NCI-H2227 treated with DMSO at 0.1 percent for 48 hours (cell line): ENCODE results near the gene PEPD.

Experiments used
- DNase-seq: peaks from one replicate; lab custom pipeline; 2025; lab: John Stamatoyannopoulos, UW

PEPD gene

GRCh38 chr19:33420821-33421220 is 100.8 kb downstream of the PEPD start:
- no peak for DNase-seq

GRCh38 chr19:33419788-33420130 is 101.8 kb downstream of the PEPD start:
- DNase-seq = no peak

GRCh38 chr19:33418871-33419787 is 102.5 kb downstream of the PEPD start:
- DNase-seq = no peak

- no peak for DNase-seq
Observed at GRCh38 chr19:33418461-33418860, 103.1 kb downstream of the PEPD start.

- no peak for DNase-seq
Observed at GRCh38 chr19:33417751-33418150, 103.8 kb downstream of the PEPD start.

- DNase-seq = peak; percentile 95
Observed at GRCh38 chr19:33416307-33417215, 105.0 kb downstream of the PEPD start.

GRCh38 chr19:33414667-33415605 is 106.7 kb downstream of the PEPD start:
- DNase-seq = no peak

- no peak for DNase-seq
Observed at GRCh38 chr19:33413868-33414666, 107.5 kb downstream of the PEPD start.

GRCh38 chr19:33413426-33413725 is 108.2 kb downstream of the PEPD start:
- no peak for DNase-seq

- DNase-seq = no peak
Observed at GRCh38 chr19:33412601-33413425, 108.8 kb downstream of the PEPD start.

- no peak for DNase-seq
Observed at GRCh38 chr19:33411621-33412180, 109.9 kb downstream of the PEPD start.

- no peak for DNase-seq
Observed at GRCh38 chr19:33410915-33411401, 110.6 kb downstream of the PEPD start.

- DNase-seq = no peak
Observed at GRCh38 chr19:33409906-33410685, 111.5 kb downstream of the PEPD start.

- no peak for DNase-seq
Observed at GRCh38 chr19:33408538-33409434, 112.8 kb downstream of the PEPD start.

- no peak for DNase-seq
Observed at GRCh38 chr19:33408116-33408515, 113.5 kb downstream of the PEPD start.

GRCh38 chr19:33407716-33408115 is 113.9 kb downstream of the PEPD start:
- no peak for DNase-seq

GRCh38 chr19:33407140-33407551 is 114.4 kb downstream of the PEPD start:
- no peak for DNase-seq
